ENCODE data around the gene KLF14.
"Not testable (repeated sequence)": the region's sequence is repeated elsewhere in the genome, so short reads cannot be mapped to it uniquely, and the experiment has no call there.

Gene KLF14

GRCh38 chr7:130733931-130734814 lies at the start of gene KLF14:
KLF14 (minus strand) TSS chr7:130734207; CDS start chr7:130734033, 174 bp downstream.
- DNase-seq (ENCODE audit: low read depth) = no peak

GRCh38 chr7:130781346-130781745 lies 47.3 kb upstream of the KLF14 start:
- DNase-seq (ENCODE audit: low read depth) = no peak

GRCh38 chr7:130777426-130777825 lies 43.4 kb upstream of the KLF14 start:
- DNase-seq (ENCODE audit: low read depth) = no peak

GRCh38 chr7:130772456-130772855 lies 38.4 kb upstream of the KLF14 start:
- not testable (repeated sequence) for DNase-seq (ENCODE audit: low read depth)

GRCh38 chr7:130768854-130769253 lies 34.8 kb upstream of the KLF14 start:
- DNase-seq (ENCODE audit: low read depth) = no peak

GRCh38 chr7:130764569-130764968 lies 30.6 kb upstream of the KLF14 start:
- not testable (repeated sequence) for DNase-seq (ENCODE audit: low read depth)

- peak; percentile 59 for DNase-seq (ENCODE audit: low read depth)
Observed at GRCh38 chr7:130758429-130759056, 24.5 kb upstream of the KLF14 start.

- DNase-seq (ENCODE audit: low read depth) = no peak
Observed at GRCh38 chr7:130756316-130756715, 22.3 kb upstream of the KLF14 start.

GRCh38 chr7:130752424-130752823 lies 18.4 kb upstream of the KLF14 start:
- DNase-seq (ENCODE audit: low read depth) = no peak

GRCh38 chr7:130750755-130751154 lies 16.7 kb upstream of the KLF14 start:
- no peak for DNase-seq (ENCODE audit: low read depth)

- DNase-seq (ENCODE audit: low read depth) = no peak
Observed at GRCh38 chr7:130748531-130749389, 14.8 kb upstream of the KLF14 start.

- no peak for DNase-seq (ENCODE audit: low read depth)
Observed at GRCh38 chr7:130741331-130741995, 7.5 kb upstream of the KLF14 start.

- DNase-seq (ENCODE audit: low read depth) = no peak
Observed at GRCh38 chr7:130740606-130741005, 6.6 kb upstream of the KLF14 start.

- DNase-seq (ENCODE audit: low read depth) = no peak
Observed at GRCh38 chr7:130736298-130736900, 2.4 kb upstream of the KLF14 start.

GRCh38 chr7:130734815-130735716 lies 1.1 kb upstream of the KLF14 start:
- DNase-seq (ENCODE audit: low read depth) = no peak

GRCh38 chr7:130732980-130733930 lies 752 bp downstream of the KLF14 start:
- no peak for DNase-seq (ENCODE audit: low read depth)

GRCh38 chr7:130723784-130724183 lies 10.2 kb downstream of the KLF14 start:
- DNase-seq (ENCODE audit: low read depth) = no peak

- DNase-seq (ENCODE audit: low read depth) = peak; percentile 83
Observed at GRCh38 chr7:130721486-130722277, 12.3 kb downstream of the KLF14 start.
